ENCODE results near the gene PLAAT5. TPM values are rescaled to one million over a fixed set of nuclear protein-coding genes. Genes with fewer than 3 reads are reported as not detected.
"Not testable (repeated sequence)": the region's sequence is repeated elsewhere in the genome, so short reads cannot be mapped to it uniquely, and the experiment has no call there.

PLAAT5 gene
- total and polyA plus RNA-seq, 2 of the 4 experiments (the other 2 are of a cell fraction) = not detected

GRCh38 chr11:63531074-63531792, 40.3 kb upstream of the PLAAT5 start:
- BruUV-seq (replicated peaks); H3K9me3 ChIP-seq (ENCODE audit: control insufficient read depth, insufficient read depth, low read length); dilution Hi-C loops (cut with HindIII; ENCODE audit: low sequenced_read_pairs, unreplicated experiment); H3K4ac ChIP-seq (ENCODE audit: low read depth, low read length); H3K27ac ChIP-seq (ENCODE audit: insufficient read depth, low read length); H4K91ac ChIP-seq (ENCODE audit: insufficient read depth, low read depth, low read length); H4K20me1 ChIP-seq (ENCODE audit: insufficient read depth, low read length); H3K27me3 ChIP-seq (ENCODE audit: control insufficient read depth, insufficient read depth, low read length); H3K4me3 ChIP-seq (ENCODE audit: insufficient read depth, low read depth, low read length); H2BK120ac ChIP-seq (ENCODE audit: low read depth, low read length); H3K79me1 ChIP-seq (ENCODE audit: low read depth in 1 of 2, low read length in 2 of 2); H4K5ac ChIP-seq (ENCODE audit: low read depth, low read length); H2BK5ac ChIP-seq (ENCODE audit: low read depth, low read length, poor library complexity, severe bottlenecking); H3K36me3 ChIP-seq (ENCODE audit: control insufficient read depth, insufficient read depth, low read length); CTCF ChIA-PET; H2AK9ac ChIP-seq (replicated peaks; ENCODE audit: low read depth, low read length, poor library complexity); H3K9ac ChIP-seq (ENCODE audit: low read depth, low read length); H3K56ac ChIP-seq (ENCODE audit: extremely low read depth, insufficient read depth, low read length); H2BK20ac ChIP-seq (ENCODE audit: low read depth, low read length); H3K14ac ChIP-seq (replicated peaks; ENCODE audit: low read depth, low read length); H2AFZ ChIP-seq (replicated peaks; ENCODE audit: low read length, poor library complexity); intact Hi-C loops (cut with micrococcal nuclease); H2BK15ac ChIP-seq (ENCODE audit: low read depth, low read length); H3K9me1 ChIP-seq (ENCODE audit: insufficient read depth, low read length); H3K4me1 ChIP-seq (ENCODE audit: control insufficient read depth, insufficient read depth, low read length); H3K18ac ChIP-seq (ENCODE audit: low read depth, low read length); H2AK5ac ChIP-seq (ENCODE audit: low read depth, low read length); H3K23ac ChIP-seq (ENCODE audit: low read depth, low read length); H3K4me2 ChIP-seq (ENCODE audit: low read depth, low read length); H4K8ac ChIP-seq (ENCODE audit: low read depth in 2 of 2, low read length in 2 of 2); POLR2A ChIA-PET (ENCODE audit: unreplicated experiment); in situ Hi-C loops (cut with MboI; ENCODE audit: low sequenced_read_pairs): not testable (repeated sequence)
- ATAC-seq (ENCODE audit: low read depth) (peak; percentile 40; the same call in 1 of the 2 replicates), DNase-seq (peak; percentile 45)
- WGBS, 2 experiments (ENCODE audit: extremely low coverage in 2 of 2, insufficient read length in 1 of 2) = no CpG with 5 or more reads among the region's 6 CpGs
